ENCODE measurements around the gene ANTXRL. TPM values are rescaled to one million over a fixed set of nuclear protein-coding genes. Genes with fewer than 3 reads are reported as not detected.

ANTXRL gene
- total RNA-seq, 2 donors from 2014 or later: not detected

Other genes with a start within 250 kb of the ANTXRL start
- gene MSMB, start 240.7 kb upstream of the ANTXRL start, total RNA-seq: not detected
- not detected for gene ANXA8L1, start 88.8 kb downstream of the ANTXRL start, total RNA-seq
- not detected for gene NPY4R, start 179.0 kb downstream of the ANTXRL start, total RNA-seq